IPS-18a (cell line): ENCODE data around the gene SKOR1.

Experiments used
- H3K27ac ChIP-seq: one replicate; pipeline ENCODE4 v1.5.1; 2013; ENCODE audit warnings: low read length
- H3K27me3 ChIP-seq: one replicate; pipeline ENCODE4 v1.6.1; 2013; ENCODE audit warnings: mild to moderate bottlenecking, low read length; ENCODE audit not compliant: control insufficient read depth, insufficient read depth
- H3K36me3 ChIP-seq: one replicate; pipeline ENCODE4 v1.6.1; 2013; ENCODE audit warnings: low read depth, low read length; ENCODE audit not compliant: control insufficient read depth
- H3K4me1 ChIP-seq: one replicate; pipeline ENCODE4 v1.6.1; 2013; ENCODE audit warnings: low read depth, low read length; ENCODE audit not compliant: control insufficient read depth
- H3K4me3 ChIP-seq: one replicate; pipeline ENCODE4 v1.5.1; 2013; ENCODE audit warnings: low read length
- H3K9ac ChIP-seq: one replicate; pipeline ENCODE4 v1.6.1; 2013; ENCODE audit warnings: mild to moderate bottlenecking, low read length, moderate library complexity
- H3K9me3 ChIP-seq: one replicate; pipeline ENCODE4 v1.6.1; 2013; ENCODE audit warnings: low read depth, low read length; ENCODE audit not compliant: control insufficient read depth

Gene SKOR1

DNA sequence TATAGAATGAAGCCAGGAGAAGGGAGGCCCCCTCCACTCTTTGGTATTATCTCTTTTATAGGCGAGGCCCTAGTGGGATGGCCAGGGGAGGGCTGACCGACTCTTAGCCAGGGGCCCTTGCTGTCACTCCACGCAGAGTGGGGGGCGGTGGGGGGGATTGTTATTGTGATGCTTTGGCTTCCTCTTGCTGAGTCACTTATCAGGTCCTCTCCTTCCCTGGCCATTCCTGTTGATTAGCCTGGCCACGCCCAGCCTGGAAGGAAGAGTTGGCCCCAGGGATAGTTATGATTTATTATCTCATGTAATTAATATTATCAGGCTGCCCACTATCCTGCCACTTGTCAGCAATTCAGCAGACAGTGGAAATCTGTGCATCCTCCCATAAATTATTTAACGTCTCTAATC lies 25.5 kb upstream of the SKOR1 start:
- Histone ChIP-seq H3K27me3 (no peaks in the 10 kb centered on the region), H3K4me3 (no peak overlapping the region), H3K4me1 (peaks cover 9% of the 10 kb centered on the region), H3K9ac (no peak overlapping the region), H3K9me3 (no peaks in the 10 kb centered on the region), H3K27ac (no peak overlapping the region), H3K36me3 (no peaks in the 10 kb centered on the region)

DNA sequence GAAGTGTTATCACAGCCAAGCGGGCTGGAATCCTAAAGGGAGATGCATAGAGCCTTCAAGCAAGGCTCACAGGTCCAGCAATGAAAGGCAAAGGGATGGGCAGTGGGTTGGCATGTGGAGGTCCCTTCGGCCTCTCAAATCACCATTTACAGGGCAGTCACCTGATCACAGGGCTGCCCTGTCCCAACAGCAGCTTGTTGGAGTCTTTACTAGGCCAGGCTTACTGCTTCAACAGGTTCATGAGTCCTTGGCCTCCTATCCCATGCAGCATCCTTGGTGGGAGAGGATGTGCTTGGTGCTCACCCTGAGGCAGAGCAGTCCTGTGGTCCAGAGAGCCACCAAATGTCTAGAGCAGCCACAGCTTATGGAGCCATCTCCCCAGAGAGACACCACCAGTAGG lies 24.2 kb upstream of the SKOR1 start:
- Histone ChIP-seq H3K9me3 (no peaks in the 10 kb centered on the region), H3K27ac (no peak overlapping the region), H3K9ac (no peak overlapping the region), H3K4me3 (no peak overlapping the region), H3K4me1 (peaks cover 20% of the 10 kb centered on the region), H3K27me3 (no peaks in the 10 kb centered on the region), H3K36me3 (no peaks in the 10 kb centered on the region)

DNA sequence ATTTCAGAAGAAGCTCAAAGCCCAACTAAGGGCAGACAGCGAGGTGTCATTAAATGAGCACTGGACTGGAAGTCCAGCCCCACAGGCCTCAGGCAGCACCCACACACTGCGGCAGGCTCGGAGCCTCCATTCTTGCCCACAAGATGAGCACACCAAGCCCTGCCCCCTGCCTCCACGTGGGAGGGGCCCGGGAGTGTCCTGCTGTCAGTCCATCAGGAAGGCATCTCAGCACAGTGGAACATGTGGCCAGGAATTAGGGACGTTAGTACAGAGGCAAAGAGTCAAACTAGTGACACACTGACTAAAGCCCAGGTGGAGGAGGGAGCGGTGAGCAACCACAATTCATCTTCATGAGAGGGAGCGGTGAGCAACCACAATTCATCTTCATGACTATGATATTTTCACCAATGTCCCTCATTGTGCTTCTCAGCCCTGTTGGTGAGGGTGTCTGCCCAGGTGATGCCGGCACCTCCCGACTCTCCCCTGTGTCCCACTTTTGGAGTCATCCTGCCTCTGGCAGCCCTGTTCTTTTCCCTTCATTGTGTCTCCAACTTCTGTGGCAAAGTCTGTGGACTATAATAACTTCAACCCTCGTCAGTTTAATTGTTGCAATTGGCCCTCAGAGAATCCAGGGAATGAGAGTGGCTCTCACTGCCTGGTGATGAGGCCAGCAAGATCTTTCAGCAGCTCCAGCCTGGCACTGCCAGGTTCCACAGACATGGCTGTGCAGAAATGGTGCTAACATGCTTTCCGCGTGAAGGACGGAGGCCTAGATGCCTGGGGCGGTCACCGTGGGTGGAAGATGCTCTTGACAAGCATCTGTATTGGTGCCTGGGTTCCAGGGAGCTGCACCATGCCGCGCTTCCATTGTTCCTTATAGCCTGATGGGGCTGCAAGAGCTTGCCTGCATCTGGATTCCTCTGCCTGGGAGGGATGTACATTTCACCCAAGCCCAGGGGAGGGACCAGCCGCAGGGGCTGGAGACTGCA lies 23.1 kb upstream of the SKOR1 start:
- Histone ChIP-seq H3K9me3 (no peaks in the 10 kb centered on the region), H3K9ac (no peak overlapping the region), H3K27ac (no peak overlapping the region), H3K4me1 (peaks cover 20% of the 10 kb centered on the region), H3K36me3 (no peaks in the 10 kb centered on the region), H3K4me3 (no peak overlapping the region), H3K27me3 (no peaks in the 10 kb centered on the region)

DNA sequence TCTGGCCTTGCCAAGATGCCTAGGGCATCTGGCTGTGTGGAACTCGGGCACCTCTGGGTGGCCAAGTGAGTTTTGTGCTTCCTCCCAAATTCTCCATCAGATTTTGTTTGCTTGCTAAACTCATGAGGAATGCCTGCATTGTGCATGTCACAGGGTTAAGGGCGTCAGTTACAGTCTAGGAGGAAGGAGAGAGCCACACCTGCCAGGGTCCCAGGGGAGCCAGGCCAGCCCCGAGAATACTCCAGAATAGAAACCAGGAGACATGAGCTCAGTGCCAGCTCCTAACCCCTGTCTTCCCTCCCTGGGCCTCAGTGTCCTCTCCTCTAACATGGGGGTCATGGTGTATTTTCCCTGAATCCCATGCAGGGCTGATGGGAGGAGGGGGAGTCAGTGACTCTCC lies 22.0 kb upstream of the SKOR1 start:
- Histone ChIP-seq H3K9me3 (no peaks in the 10 kb centered on the region), H3K9ac (no peak overlapping the region), H3K4me3 (no peak overlapping the region), H3K36me3 (no peaks in the 10 kb centered on the region), H3K27ac (no peak overlapping the region), H3K27me3 (no peaks in the 10 kb centered on the region), H3K4me1 (peaks cover 20% of the 10 kb centered on the region)

DNA sequence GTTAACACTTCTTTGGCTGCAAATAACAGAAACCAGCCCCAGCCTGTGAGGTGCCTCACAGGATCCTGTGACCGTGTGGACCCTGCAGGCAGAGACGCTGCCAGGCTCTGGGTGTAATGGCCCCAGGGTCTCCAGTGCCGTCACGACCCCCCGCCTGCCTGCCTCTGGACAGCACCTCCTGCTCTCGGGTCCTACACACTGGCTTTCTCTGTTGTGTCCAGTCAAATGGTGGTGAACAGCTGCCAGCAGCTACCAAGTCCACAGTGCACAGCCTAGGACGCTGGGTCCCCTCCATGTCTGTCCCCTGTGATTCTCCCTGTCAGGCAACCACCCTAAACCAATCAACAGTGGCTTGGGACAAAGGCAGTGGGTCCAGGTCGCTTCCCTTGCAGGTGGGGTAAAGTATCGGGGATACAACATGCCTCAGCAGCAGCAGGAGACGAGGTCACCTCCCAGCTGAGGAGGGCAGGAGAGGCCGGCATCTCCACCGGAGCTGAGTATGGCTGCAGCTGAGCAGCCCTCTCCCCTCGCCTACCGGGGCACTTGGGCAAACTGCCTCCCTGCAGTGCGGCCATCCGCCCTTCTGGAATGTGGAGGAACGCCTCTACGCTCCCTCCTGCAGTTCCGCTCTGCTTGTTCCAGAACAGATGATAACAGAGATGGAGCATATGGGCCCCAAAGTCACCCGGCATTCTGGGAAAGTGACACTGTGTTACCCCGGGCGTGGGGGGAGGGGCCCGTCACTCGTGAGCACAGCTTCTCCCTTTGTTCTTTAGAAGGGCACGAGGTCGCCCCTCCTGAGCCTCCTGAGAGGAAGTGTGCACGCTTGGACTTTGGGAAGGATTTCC lies 21.1 kb upstream of the SKOR1 start:
- Histone ChIP-seq H3K4me3 (no peak overlapping the region), H3K36me3 (no peaks in the 10 kb centered on the region), H3K27ac (no peak overlapping the region), H3K9ac (no peak overlapping the region), H3K9me3 (no peaks in the 10 kb centered on the region), H3K27me3 (no peaks in the 10 kb centered on the region), H3K4me1 (peaks cover 20% of the 10 kb centered on the region)

DNA sequence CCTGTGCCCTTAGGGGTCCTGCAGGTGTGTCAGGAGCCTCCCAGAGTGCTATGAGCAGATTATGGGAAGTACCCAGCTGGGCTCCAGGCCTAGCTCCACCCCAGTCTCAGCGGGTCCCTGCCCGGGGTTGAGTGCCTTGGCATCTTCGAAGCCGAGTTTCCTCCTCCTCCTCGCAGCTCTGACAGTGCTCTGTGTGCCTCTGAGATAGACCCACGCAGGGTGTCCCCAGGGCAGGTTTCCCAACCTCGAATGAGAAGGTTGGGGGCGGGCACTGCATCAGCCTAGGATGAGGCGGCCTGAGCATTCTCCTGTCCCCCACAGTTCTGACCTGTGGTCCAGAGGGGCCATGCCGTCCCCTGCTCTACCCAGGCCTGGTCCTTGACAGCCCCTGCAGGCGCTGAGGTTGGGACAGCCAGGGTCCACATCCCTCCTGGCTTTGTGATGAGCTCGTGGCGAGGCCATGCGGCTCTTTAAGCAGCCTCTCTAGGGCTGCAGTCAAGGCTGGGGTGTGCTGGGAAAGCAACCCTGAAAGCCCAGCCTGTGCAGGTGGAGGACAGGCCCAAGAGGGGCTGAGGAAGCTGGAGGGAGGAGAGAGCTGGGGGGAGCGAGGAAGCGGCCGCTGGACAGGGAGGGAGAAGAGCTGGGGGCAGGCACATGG lies 20.2 kb upstream of the SKOR1 start:
- no peaks in the 10 kb centered on the region for H3K9me3 ChIP-seq
- H3K27me3 ChIP-seq: no peaks in the 10 kb centered on the region
- no peak overlapping the region for H3K4me3 ChIP-seq
- H3K36me3 ChIP-seq: no peaks in the 10 kb centered on the region
- no peak overlapping the region for H3K27ac ChIP-seq
- H3K9ac ChIP-seq: no peak overlapping the region
- peaks cover 20% of the 10 kb centered on the region for H3K4me1 ChIP-seq

DNA sequence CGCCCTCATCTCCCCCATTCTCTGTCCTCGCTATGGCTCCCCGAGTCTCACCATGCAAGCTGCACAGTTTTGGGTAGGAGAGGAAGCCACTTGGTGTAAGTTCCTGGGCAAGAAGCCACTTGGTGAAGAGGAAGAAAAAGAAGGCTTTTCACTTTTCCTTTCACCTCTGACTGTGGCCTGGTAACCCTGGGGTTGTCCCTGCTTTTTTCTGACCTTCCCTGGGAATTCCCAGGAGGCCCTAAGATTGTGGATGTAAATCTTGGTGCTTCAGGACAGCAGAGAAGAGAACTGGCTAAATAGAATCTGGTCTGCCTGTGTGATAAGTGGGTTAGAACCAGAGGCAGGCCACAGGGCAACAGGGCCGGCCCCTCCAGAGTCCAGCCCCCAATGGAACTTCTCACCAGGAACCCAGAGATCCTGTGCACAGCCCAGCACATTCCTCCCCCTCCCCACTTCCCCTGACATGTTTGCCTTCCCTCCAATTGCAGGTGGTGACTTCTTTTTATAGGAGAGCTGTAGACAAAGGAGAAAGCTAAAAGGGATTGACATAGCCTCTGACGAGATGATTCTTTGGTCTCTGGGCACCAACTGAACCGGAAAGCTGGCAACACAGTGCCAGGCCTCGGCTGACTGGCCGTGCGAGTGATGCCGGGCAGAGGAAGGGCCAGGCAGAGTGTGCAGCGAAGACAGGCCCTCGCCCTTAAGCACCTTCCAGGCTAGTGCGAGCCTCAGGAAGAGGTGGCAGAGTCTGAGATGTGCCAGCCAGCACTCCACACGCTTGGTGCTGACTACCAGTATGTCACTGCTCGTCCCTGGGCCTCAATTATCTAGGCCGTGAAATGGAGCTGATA lies 19.4 kb upstream of the SKOR1 start:
- H3K4me3 ChIP-seq: no peak overlapping the region
- peaks cover 20% of the 10 kb centered on the region for H3K4me1 ChIP-seq
- no peaks in the 10 kb centered on the region for H3K36me3 ChIP-seq
- no peak overlapping the region for H3K9ac ChIP-seq
- no peak overlapping the region for H3K27ac ChIP-seq
- H3K9me3 ChIP-seq: no peaks in the 10 kb centered on the region
- no peaks in the 10 kb centered on the region for H3K27me3 ChIP-seq

DNA sequence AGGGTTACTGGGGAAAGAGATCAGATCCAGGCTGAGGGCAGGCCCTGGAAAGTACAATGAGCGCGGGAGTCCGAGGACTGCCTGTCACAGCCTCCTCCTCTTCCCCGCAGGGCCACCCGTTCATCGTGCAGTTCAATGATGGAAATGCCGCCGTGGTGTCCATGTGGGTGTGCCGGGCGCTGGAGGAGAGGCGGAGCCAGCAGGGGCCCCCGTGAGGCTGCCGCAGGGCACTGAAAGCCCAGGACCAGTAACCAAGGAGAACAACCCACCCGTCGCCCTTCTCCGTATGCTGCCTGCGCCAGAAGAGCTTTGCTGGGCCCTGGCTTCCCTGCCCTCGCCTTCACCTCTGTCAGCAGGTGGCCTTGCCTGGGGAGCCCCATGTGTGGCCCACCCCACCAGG lies 18.8 kb upstream of the SKOR1 start:
- Histone ChIP-seq H3K9me3 (no peaks in the 10 kb centered on the region), H3K36me3 (no peaks in the 10 kb centered on the region), H3K4me1 (peaks cover 20% of the 10 kb centered on the region), H3K4me3 (no peak overlapping the region), H3K9ac (no peak overlapping the region), H3K27ac (no peak overlapping the region), H3K27me3 (no peaks in the 10 kb centered on the region)

DNA sequence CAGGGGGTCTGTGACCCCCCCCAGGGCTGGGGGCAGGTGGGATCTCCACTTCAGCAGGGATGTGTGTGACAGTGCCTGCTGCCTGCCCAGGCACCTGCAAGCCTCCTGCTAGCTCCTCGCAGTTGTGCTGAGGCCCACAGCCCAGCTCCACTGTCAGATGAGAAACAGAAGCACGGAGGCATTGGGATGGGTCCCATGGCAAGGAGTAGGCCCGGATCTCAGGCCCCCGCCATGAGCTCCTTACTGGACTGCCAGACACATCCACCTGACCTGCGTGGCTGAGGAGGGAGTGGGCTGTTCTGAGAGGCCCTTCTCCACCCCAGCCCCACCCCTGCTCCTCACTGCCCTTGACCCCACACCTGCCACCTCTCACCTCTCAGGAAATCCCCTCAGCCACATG lies 18.2 kb upstream of the SKOR1 start:
- peaks cover 20% of the 10 kb centered on the region for H3K4me1 ChIP-seq
- no peak overlapping the region for H3K27ac ChIP-seq
- H3K27me3 ChIP-seq: no peaks in the 10 kb centered on the region
- H3K36me3 ChIP-seq: no peaks in the 10 kb centered on the region
- no peaks in the 10 kb centered on the region for H3K9me3 ChIP-seq
- no peak overlapping the region for H3K4me3 ChIP-seq
- no peak overlapping the region for H3K9ac ChIP-seq

DNA sequence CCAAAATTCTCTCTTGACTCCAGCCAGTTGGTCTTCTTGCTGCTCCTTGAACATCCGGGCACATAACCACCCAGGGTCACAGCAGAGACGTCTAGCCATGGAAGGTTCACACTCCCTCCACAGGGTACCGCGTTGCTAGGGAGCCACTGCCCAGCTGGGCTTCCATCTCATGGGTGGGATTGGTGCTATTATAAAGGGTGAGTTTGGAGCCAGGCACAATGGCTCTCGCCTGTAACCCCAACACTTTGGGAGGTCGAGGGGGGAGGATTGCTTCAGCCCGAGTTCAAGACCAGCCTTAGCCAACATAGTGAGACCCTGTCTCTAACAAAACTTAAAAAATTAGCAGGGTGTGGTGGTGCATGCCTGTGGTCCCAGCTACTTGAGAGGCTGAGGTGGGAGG lies 17.5 kb upstream of the SKOR1 start:
- Histone ChIP-seq H3K4me1 (peaks cover 20% of the 10 kb centered on the region), H3K27ac (no peak overlapping the region), H3K36me3 (no peaks in the 10 kb centered on the region), H3K9me3 (no peaks in the 10 kb centered on the region), H3K9ac (no peak overlapping the region), H3K27me3 (no peaks in the 10 kb centered on the region), H3K4me3 (no peak overlapping the region)

DNA sequence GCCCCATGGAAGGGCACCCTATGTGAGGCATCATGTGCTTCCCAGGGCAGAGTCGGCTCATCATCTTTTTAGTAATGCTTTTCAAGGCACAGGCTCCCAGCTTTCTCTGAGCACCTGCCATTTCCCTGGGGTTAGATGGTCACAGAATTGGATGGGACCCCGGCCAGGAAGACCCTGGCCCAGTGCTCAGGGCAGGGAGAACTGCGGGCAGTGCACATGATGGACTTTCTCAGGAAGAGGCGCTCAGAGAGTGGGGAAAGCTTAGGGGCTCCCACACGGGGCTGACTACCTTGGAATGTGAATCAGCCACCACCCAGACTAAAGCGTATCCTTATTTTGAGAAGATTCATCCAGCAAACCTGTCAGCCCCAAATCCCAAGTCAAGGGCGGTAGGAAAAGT lies 16.5 kb upstream of the SKOR1 start:
- Histone ChIP-seq H3K4me3 (no peak overlapping the region), H3K9me3 (no peaks in the 10 kb centered on the region), H3K27me3 (no peaks in the 10 kb centered on the region), H3K9ac (no peak overlapping the region), H3K27ac (no peak overlapping the region), H3K36me3 (no peaks in the 10 kb centered on the region), H3K4me1 (peaks cover 20% of the 10 kb centered on the region)
